Muscle layer of colon (tissue), 2 donors: ENCODE results near the gene VEGFC.

Source experiments
- H3K27ac ChIP-seq: one replicate; pipeline ENCODE4 v1.7.0; 2013; ENCODE audit warnings: low read depth, mild to moderate bottlenecking, low read length, moderate library complexity
- H3K27me3 ChIP-seq, 2 donors: one replicate each; pipeline ENCODE4 v1.7.0; 2013; ENCODE audit warnings: low read length in 2 of 2, mild to moderate bottlenecking in 2 of 2; ENCODE audit not compliant: insufficient read depth in 2 of 2, control insufficient read depth in 1 of 2
- H3K36me3 ChIP-seq: one replicate; pipeline ENCODE4 v1.7.0; 2013; ENCODE audit warnings: mild to moderate bottlenecking, low read length; ENCODE audit not compliant: insufficient read depth
- H3K4me1 ChIP-seq: one replicate; pipeline ENCODE4 v1.7.0; 2013; ENCODE audit warnings: mild to moderate bottlenecking, low read length; ENCODE audit not compliant: insufficient read depth
- H3K4me3 ChIP-seq, 2 donors: one replicate each; pipeline ENCODE4 v1.7.0; 2013; ENCODE audit warnings: low read length in 2 of 2, low read depth in 1 of 2, mild to moderate bottlenecking in 1 of 2, moderate library complexity in 1 of 2
- H3K9ac ChIP-seq: one replicate; pipeline ENCODE4 v1.7.0; 2013; ENCODE audit warnings: low read length
- H3K9me3 ChIP-seq: one replicate; pipeline ENCODE4 v1.7.0; 2013; ENCODE audit warnings: mild to moderate bottlenecking, low read length
- donor health status: abdominal sarcoma.
- donor health status: Adenocarcinoma of cecum.

The VEGFC gene

GRCh38 chr4:176824645-176825366 lies 32.1 kb upstream of the VEGFC start:
- no peaks in the 10 kb centered on the region for H3K4me1 ChIP-seq
- no peaks in the 10 kb centered on the region for H3K27me3 ChIP-seq
- no peak overlapping the region for H3K27ac ChIP-seq
- H3K9me3 ChIP-seq = no peaks in the 10 kb centered on the region
- no peak overlapping the region for H3K4me3 ChIP-seq
- no peak overlapping the region for H3K9ac ChIP-seq
- H3K36me3 ChIP-seq = no peaks in the 10 kb centered on the region

GRCh38 chr4:176818531-176818930 lies 25.8 kb upstream of the VEGFC start:
- Histone ChIP-seq H3K4me3 (no peak overlapping the region), H3K9me3 (no peaks in the 10 kb centered on the region), H3K4me1 (no peaks in the 10 kb centered on the region), H3K27ac (no peak overlapping the region), H3K27me3 (no peaks in the 10 kb centered on the region), H3K36me3 (no peaks in the 10 kb centered on the region), H3K9ac (no peak overlapping the region)

GRCh38 chr4:176817204-176817603 lies 24.5 kb upstream of the VEGFC start:
- Histone ChIP-seq H3K36me3 (no peaks in the 10 kb centered on the region), H3K27ac (no peak overlapping the region), H3K9me3 (no peaks in the 10 kb centered on the region), H3K4me3 (no peak overlapping the region), H3K27me3 (no peaks in the 10 kb centered on the region), H3K4me1 (no peaks in the 10 kb centered on the region), H3K9ac (no peak overlapping the region)

GRCh38 chr4:176814770-176815169 lies 22.0 kb upstream of the VEGFC start:
- Histone ChIP-seq H3K9ac (no peak overlapping the region), H3K36me3 (no peaks in the 10 kb centered on the region), H3K27ac (no peak overlapping the region), H3K4me3 (no peak overlapping the region), H3K27me3 (no peaks in the 10 kb centered on the region), H3K9me3 (no peaks in the 10 kb centered on the region), H3K4me1 (no peaks in the 10 kb centered on the region)

- H3K36me3 ChIP-seq = no peaks in the 10 kb centered on the region
Observed at GRCh38 chr4:176810481-176811249, 17.9 kb upstream of the VEGFC start.

GRCh38 chr4:176806778-176807375 lies 14.2 kb upstream of the VEGFC start:
- Histone ChIP-seq H3K27ac (no peak overlapping the region), H3K27me3 (no peaks in the 10 kb centered on the region), H3K36me3 (no peaks in the 10 kb centered on the region), H3K4me3 (no peak overlapping the region), H3K9me3 (no peaks in the 10 kb centered on the region), H3K4me1 (no peaks in the 10 kb centered on the region), H3K9ac (no peak overlapping the region)

More at GRCh38 chr4:176810481-176811249, 17.9 kb upstream of the VEGFC start:
- H3K27me3 ChIP-seq = no peaks in the 10 kb centered on the region
- H3K27ac ChIP-seq = no peak overlapping the region
- no peaks in the 10 kb centered on the region for H3K4me1 ChIP-seq
- no peak overlapping the region for H3K4me3 ChIP-seq
- H3K9me3 ChIP-seq = no peaks in the 10 kb centered on the region
- no peak overlapping the region for H3K9ac ChIP-seq

GRCh38 chr4:176805155-176805554 lies 12.4 kb upstream of the VEGFC start:
- Histone ChIP-seq H3K36me3 (no peaks in the 10 kb centered on the region), H3K4me3 (no peak overlapping the region), H3K9ac (no peak overlapping the region), H3K9me3 (no peaks in the 10 kb centered on the region), H3K4me1 (no peaks in the 10 kb centered on the region), H3K27ac (no peak overlapping the region), H3K27me3 (no peaks in the 10 kb centered on the region)

- no peak overlapping the region for H3K4me3 ChIP-seq
- no peaks in the 10 kb centered on the region for H3K27me3 ChIP-seq
- no peak overlapping the region for H3K9ac ChIP-seq
- no peaks in the 10 kb centered on the region for H3K36me3 ChIP-seq
- no peak overlapping the region for H3K27ac ChIP-seq
- H3K9me3 ChIP-seq = no peaks in the 10 kb centered on the region
- no peaks in the 10 kb centered on the region for H3K4me1 ChIP-seq
Observed at GRCh38 chr4:176800891-176801534, 8.3 kb upstream of the VEGFC start.

GRCh38 chr4:176799653-176800052 lies 6.9 kb upstream of the VEGFC start:
- Histone ChIP-seq H3K9me3 (no peaks in the 10 kb centered on the region), H3K9ac (no peak overlapping the region)

GRCh38 chr4:176798540-176798939 lies 5.8 kb upstream of the VEGFC start:
- no peaks in the 10 kb centered on the region for H3K9me3 ChIP-seq
- H3K36me3 ChIP-seq = no peaks in the 10 kb centered on the region
- H3K9ac ChIP-seq = no peak overlapping the region
- H3K4me3 ChIP-seq = no peak overlapping the region
- H3K4me1 ChIP-seq = no peaks in the 10 kb centered on the region
- H3K27me3 ChIP-seq = no peaks in the 10 kb centered on the region
- no peak overlapping the region for H3K27ac ChIP-seq

More at GRCh38 chr4:176799653-176800052, 6.9 kb upstream of the VEGFC start:
- H3K27ac ChIP-seq = no peak overlapping the region
- H3K4me3 ChIP-seq = no peak overlapping the region
- H3K27me3 ChIP-seq = no peaks in the 10 kb centered on the region
- H3K36me3 ChIP-seq = no peaks in the 10 kb centered on the region
- H3K4me1 ChIP-seq = no peaks in the 10 kb centered on the region

GRCh38 chr4:176795441-176795840 lies 2.7 kb upstream of the VEGFC start:
- no peak overlapping the region for H3K9ac ChIP-seq

More at GRCh38 chr4:176795441-176795840, 2.7 kb upstream of the VEGFC start:
- peaks cover 0 to 2% of the 10 kb centered on the region in 2 donors for H3K27me3 ChIP-seq
- H3K36me3 ChIP-seq = no peaks in the 10 kb centered on the region
- no peak overlapping the region for H3K27ac ChIP-seq
- no peak overlapping the region for H3K4me3 ChIP-seq
- no peaks in the 10 kb centered on the region for H3K4me1 ChIP-seq
- no peaks in the 10 kb centered on the region for H3K9me3 ChIP-seq
